ENCODE results near the gene SGPL1.

GRCh38 chr10:70784016-70784415, 31.7 kb upstream of the SGPL1 start:
- TF ChIP-seq CTCF (IDR thresholded peaks at IDR 0.05) (no peak), POLR2A (IDR thresholded peaks at IDR 0.05; ENCODE audit: low read depth) (no peak), POLR2AphosphoS5 (IDR thresholded peaks at IDR 0.05) (no peak)

Measured in esophagus muscularis mucosa (tissue), 3 donors.